ENCODE results near the gene NPEPL1.
"Not testable (repeated sequence)": the region's sequence is repeated elsewhere in the genome, so short reads cannot be mapped to it uniquely, and the experiment has no call there.

DNA sequence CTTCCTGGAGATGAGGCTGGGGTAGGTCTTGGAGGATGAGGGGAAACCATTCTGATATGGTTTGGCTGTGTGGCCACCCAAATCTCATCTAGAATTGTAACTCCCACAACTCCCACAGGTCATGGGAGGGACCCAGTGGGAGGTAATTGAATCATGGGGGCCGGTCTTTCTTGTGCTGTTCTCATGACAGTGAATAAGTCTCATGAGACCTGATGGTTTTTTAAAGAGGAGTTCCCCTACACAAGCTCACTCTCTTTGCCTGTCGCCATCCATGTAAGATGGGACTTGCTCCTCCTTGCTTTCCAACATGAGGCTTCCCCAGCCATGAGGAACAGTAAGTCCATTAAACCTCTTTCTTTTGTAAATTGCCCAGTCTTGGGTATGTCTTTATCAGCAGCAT is 58.1 kb downstream of the NPEPL1 start:
- TF ChIP-seq, protein P1, sequence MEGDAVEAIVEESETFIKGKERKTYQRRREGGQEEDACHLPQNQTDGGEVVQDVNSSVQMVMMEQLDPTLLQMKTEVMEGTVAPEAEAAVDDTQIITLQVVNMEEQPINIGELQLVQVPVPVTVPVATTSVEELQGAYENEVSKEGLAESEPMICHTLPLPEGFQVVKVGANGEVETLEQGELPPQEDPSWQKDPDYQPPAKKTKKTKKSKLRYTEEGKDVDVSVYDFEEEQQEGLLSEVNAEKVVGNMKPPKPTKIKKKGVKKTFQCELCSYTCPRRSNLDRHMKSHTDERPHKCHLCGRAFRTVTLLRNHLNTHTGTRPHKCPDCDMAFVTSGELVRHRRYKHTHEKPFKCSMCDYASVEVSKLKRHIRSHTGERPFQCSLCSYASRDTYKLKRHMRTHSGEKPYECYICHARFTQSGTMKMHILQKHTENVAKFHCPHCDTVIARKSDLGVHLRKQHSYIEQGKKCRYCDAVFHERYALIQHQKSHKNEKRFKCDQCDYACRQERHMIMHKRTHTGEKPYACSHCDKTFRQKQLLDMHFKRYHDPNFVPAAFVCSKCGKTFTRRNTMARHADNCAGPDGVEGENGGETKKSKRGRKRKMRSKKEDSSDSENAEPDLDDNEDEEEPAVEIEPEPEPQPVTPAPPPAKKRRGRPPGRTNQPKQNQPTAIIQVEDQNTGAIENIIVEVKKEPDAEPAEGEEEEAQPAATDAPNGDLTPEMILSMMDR (IDR thresholded peaks at IDR 0.05) = not testable (repeated sequence)
- not testable (repeated sequence) for TF ChIP-seq POLR2A (IDR thresholded peaks at IDR 0.05)
